ENCODE measurements around the gene IDE. TPM values are rescaled to one million over a fixed set of nuclear protein-coding genes. Genes with fewer than 3 reads are reported as not detected.

IDE gene
- total and polyA plus RNA-seq, 2 of the 4 experiments (the other 2 are of a cell fraction) = 9.3 to 27.4 TPM

GRCh38 chr10:92475357-92475868, 98.5 kb downstream of the IDE start:
- CTCF ChIA-PET = no interaction called here
- Histone ChIP-seq H2AK9ac (replicated peaks; ENCODE audit: low read depth, low read length, poor library complexity) (no peak overlapping the region), H2AK5ac (ENCODE audit: low read depth, low read length) (no peak overlapping the region), H2BK15ac (ENCODE audit: low read depth, low read length) (no peak overlapping the region), H2BK120ac (ENCODE audit: low read depth, low read length) (no peak overlapping the region), H4K20me1 (ENCODE audit: insufficient read depth, low read length) (no peaks in the 10 kb centered on the region), H3K18ac (ENCODE audit: low read depth, low read length) (no peak overlapping the region), H3K4me2 (ENCODE audit: low read depth, low read length) (no peak overlapping the region), H3K9ac (ENCODE audit: low read depth, low read length) (no peak overlapping the region), H2BK5ac (ENCODE audit: low read depth, low read length, poor library complexity, severe bottlenecking) (no peak overlapping the region), H2AFZ (replicated peaks; ENCODE audit: low read length, poor library complexity) (no peak overlapping the region), H2BK20ac (ENCODE audit: low read depth, low read length) (no peak overlapping the region), H3K9me1 (ENCODE audit: insufficient read depth, low read length) (peaks cover 3% of the 10 kb centered on the region; the same call in 1 of the 2 replicates), H3K4ac (ENCODE audit: low read depth, low read length) (no peak overlapping the region), H3K4me1 (ENCODE audit: control insufficient read depth, insufficient read depth, low read length) (no peaks in the 10 kb centered on the region), H3K27ac (ENCODE audit: insufficient read depth, low read length) (no peak overlapping the region), H3K36me3 (ENCODE audit: control insufficient read depth, insufficient read depth, low read length) (peaks cover 10% of the 10 kb centered on the region), H4K91ac (ENCODE audit: insufficient read depth, low read depth, low read length) (no peak overlapping the region), H3K23ac (ENCODE audit: low read depth, low read length) (no peak overlapping the region), H3K9me3 (ENCODE audit: control insufficient read depth, insufficient read depth, low read length) (no peaks in the 10 kb centered on the region), H3K14ac (replicated peaks; ENCODE audit: low read depth, low read length) (no peak overlapping the region), H4K5ac (ENCODE audit: low read depth, low read length) (no peak overlapping the region), H3K56ac (ENCODE audit: extremely low read depth, insufficient read depth, low read length) (no peak overlapping the region), H3K4me3 (ENCODE audit: insufficient read depth, low read depth, low read length) (no peak overlapping the region), H3K27me3 (ENCODE audit: control insufficient read depth, insufficient read depth, low read length) (no peaks in the 10 kb centered on the region), H4K8ac (ENCODE audit: low read depth in 2 of 2, low read length in 2 of 2) (no peak overlapping the region), H3K79me1 (ENCODE audit: low read depth in 1 of 2, low read length in 2 of 2) (no peaks in the 10 kb centered on the region)
- in situ Hi-C loops (cut with MboI; ENCODE audit: low sequenced_read_pairs) = no loop called here
- dilution Hi-C loops (cut with HindIII; ENCODE audit: low sequenced_read_pairs, unreplicated experiment) = no loop called here
- intact Hi-C loops (cut with micrococcal nuclease) = no loop called here
- WGBS, 2 experiments (ENCODE audit: extremely low coverage in 2 of 2, insufficient read length in 1 of 2) = 100% methylated on average over 1 of the region's 1 CpG; no CpG with 5 or more reads in 1 of the 2 experiments
- DNase-seq (no peak), ATAC-seq (ENCODE audit: low read depth) (no peak)
- BruUV-seq (replicated peaks) = no TSS peak
- POLR2A ChIA-PET (ENCODE audit: unreplicated experiment) = no interaction called here
- TF ChIP-seq NFE2L2 (IDR thresholded peaks at IDR 0.05; ENCODE audit: low read depth, low read length) (no peak), MAFK (IDR thresholded peaks at IDR 0.05; ENCODE audit: low read depth, low read length) (no peak), RAD21 (IDR thresholded peaks at IDR 0.05; ENCODE audit: low read length) (no peak), BHLHE40 (IDR thresholded peaks at IDR 0.05; ENCODE audit: low read depth, low read length) (no peak), MAZ (IDR thresholded peaks at IDR 0.05; ENCODE audit: borderline replicate concordance, low read depth, low read length) (no peak), MXI1 (IDR thresholded peaks at IDR 0.05; ENCODE audit: borderline replicate concordance, low read depth, low read length) (no peak), RFX5 (IDR thresholded peaks at IDR 0.05; ENCODE audit: low read depth, low read length) (no peak), CEBPB (IDR thresholded peaks at IDR 0.05; ENCODE audit: low read depth, low read length) (no peak), CHD1 (IDR thresholded peaks at IDR 0.05; ENCODE audit: low read depth, low read length) (no peak), FOS (IDR thresholded peaks at IDR 0.05; ENCODE audit: low read depth, low read length) (no peak), SMC3 (IDR thresholded peaks at IDR 0.05; ENCODE audit: low read depth, low read length) (no peak), ELK1 (IDR thresholded peaks at IDR 0.05; ENCODE audit: borderline replicate concordance, low read depth, low read length) (no peak), POLR2A (IDR thresholded peaks at IDR 0.05; ENCODE audit: low read depth, low read length) (no peak), RCOR1 (IDR thresholded peaks at IDR 0.05; ENCODE audit: insufficient replicate concordance, low read length) (no peak)
- TF ChIP-seq, protein P1, sequence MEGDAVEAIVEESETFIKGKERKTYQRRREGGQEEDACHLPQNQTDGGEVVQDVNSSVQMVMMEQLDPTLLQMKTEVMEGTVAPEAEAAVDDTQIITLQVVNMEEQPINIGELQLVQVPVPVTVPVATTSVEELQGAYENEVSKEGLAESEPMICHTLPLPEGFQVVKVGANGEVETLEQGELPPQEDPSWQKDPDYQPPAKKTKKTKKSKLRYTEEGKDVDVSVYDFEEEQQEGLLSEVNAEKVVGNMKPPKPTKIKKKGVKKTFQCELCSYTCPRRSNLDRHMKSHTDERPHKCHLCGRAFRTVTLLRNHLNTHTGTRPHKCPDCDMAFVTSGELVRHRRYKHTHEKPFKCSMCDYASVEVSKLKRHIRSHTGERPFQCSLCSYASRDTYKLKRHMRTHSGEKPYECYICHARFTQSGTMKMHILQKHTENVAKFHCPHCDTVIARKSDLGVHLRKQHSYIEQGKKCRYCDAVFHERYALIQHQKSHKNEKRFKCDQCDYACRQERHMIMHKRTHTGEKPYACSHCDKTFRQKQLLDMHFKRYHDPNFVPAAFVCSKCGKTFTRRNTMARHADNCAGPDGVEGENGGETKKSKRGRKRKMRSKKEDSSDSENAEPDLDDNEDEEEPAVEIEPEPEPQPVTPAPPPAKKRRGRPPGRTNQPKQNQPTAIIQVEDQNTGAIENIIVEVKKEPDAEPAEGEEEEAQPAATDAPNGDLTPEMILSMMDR (conservative IDR thresholded peaks at IDR 0.05; ENCODE audit: low read depth, low read length) = no peak
- TF ChIP-seq, protein P2, sequence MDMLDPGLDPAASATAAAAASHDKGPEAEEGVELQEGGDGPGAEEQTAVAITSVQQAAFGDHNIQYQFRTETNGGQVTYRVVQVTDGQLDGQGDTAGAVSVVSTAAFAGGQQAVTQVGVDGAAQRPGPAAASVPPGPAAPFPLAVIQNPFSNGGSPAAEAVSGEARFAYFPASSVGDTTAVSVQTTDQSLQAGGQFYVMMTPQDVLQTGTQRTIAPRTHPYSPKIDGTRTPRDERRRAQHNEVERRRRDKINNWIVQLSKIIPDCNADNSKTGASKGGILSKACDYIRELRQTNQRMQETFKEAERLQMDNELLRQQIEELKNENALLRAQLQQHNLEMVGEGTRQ (IDR thresholded peaks at IDR 0.05; ENCODE audit: low read depth, low read length) = no peak
